IPS-11a (cell line): ENCODE data around the gene HMGB1.
"Not testable (repeated sequence)": the region's sequence is repeated elsewhere in the genome, so short reads cannot be mapped to it uniquely, and the experiment has no call there.

Source experiments
- H3K4me3 ChIP-seq: one replicate; pipeline ENCODE4 v1.5.1; 2013; ENCODE audit warnings: low read depth, low read length, control low read depth

The HMGB1 gene

GRCh38 chr13:30466841-30467252 is 1.1 kb upstream of the HMGB1 start:
- no peak overlapping the region for H3K4me3 ChIP-seq

- H3K4me3 ChIP-seq = peak overlapping the region; percentile 76
Measured at GRCh38 chr13:30466358-30466714, 600 bp upstream of the HMGB1 start.

- peak overlapping the region; percentile 76 for H3K4me3 ChIP-seq
Measured at GRCh38 chr13:30465343-30465592, 468 bp downstream of the HMGB1 start.

- peak overlapping the region; percentile 91 for H3K4me3 ChIP-seq
Measured at GRCh38 chr13:30464496-30465342, 1.0 kb downstream of the HMGB1 start.

GRCh38 chr13:30463787-30464495 is 1.8 kb downstream of the HMGB1 start:
- H3K4me3 ChIP-seq = peak overlapping the region; percentile 91

GRCh38 chr13:30461279-30462066 is 4.3 kb downstream of the HMGB1 start:
- not testable (repeated sequence) for H3K4me3 ChIP-seq

- H3K4me3 ChIP-seq = no peak overlapping the region
Measured at GRCh38 chr13:30457306-30457891, 8.3 kb downstream of the HMGB1 start.

- no peak overlapping the region for H3K4me3 ChIP-seq
Measured at GRCh38 chr13:30456290-30456689, 9.4 kb downstream of the HMGB1 start.

GRCh38 chr13:30454991-30455390 is 10.7 kb downstream of the HMGB1 start:
- H3K4me3 ChIP-seq = no peak overlapping the region

GRCh38 chr13:30453727-30454126 is 12.0 kb downstream of the HMGB1 start:
- H3K4me3 ChIP-seq = no peak overlapping the region

- H3K4me3 ChIP-seq = not testable (repeated sequence)
Measured at GRCh38 chr13:30451476-30451875, 14.3 kb downstream of the HMGB1 start.

- no peak overlapping the region for H3K4me3 ChIP-seq
Measured at GRCh38 chr13:30450066-30450465, 15.7 kb downstream of the HMGB1 start.

- no peak overlapping the region for H3K4me3 ChIP-seq
Measured at GRCh38 chr13:30448441-30448840, 17.3 kb downstream of the HMGB1 start.

GRCh38 chr13:30446126-30446500 is 19.6 kb downstream of the HMGB1 start:
- H3K4me3 ChIP-seq = peak overlapping the region; percentile 24

- no peak overlapping the region for H3K4me3 ChIP-seq
Measured at GRCh38 chr13:30443957-30444404, 21.8 kb downstream of the HMGB1 start.

- H3K4me3 ChIP-seq = not testable (repeated sequence)
Measured at GRCh38 chr13:30443491-30443890, 22.2 kb downstream of the HMGB1 start.

- no peak overlapping the region for H3K4me3 ChIP-seq
Measured at GRCh38 chr13:30442926-30443325, 22.8 kb downstream of the HMGB1 start.

GRCh38 chr13:30440910-30441703 is 24.6 kb downstream of the HMGB1 start:
- no peak overlapping the region for H3K4me3 ChIP-seq

GRCh38 chr13:30438286-30438685 is 27.4 kb downstream of the HMGB1 start:
- H3K4me3 ChIP-seq = no peak overlapping the region

- H3K4me3 ChIP-seq = no peak overlapping the region
Measured at GRCh38 chr13:30437177-30437576, 28.6 kb downstream of the HMGB1 start.
